B cell (primary cell): ENCODE results near the gene GTF2A1L. TPM values are rescaled to one million over a fixed set of nuclear protein-coding genes. Genes with fewer than 3 reads are reported as not detected.

Experiments used
- ATAC-seq: fragments of 200-7000 bp; cut with Tn5 transposase; one replicate; pipeline ENCODE4 v1.10.0; 2021; ENCODE audit warnings: low read depth, mild to moderate bottlenecking, moderate number of reproducible peaks, moderate library complexity
- CTCF ChIA-PET: fragments of 350-600 bp; sonication (Branson Sonifier 250); formaldehyde crosslinking; loops from one replicate; lab custom pipeline; 2021; ENCODE audit warnings: antibody characterized with exemption, inconsistent platforms; lab: Charles Lee
- POLR2A ChIA-PET: fragments of 350-600 bp; sonication (Branson Sonifier 250); formaldehyde crosslinking; loops from one replicate; lab custom pipeline; 2021; ENCODE audit warnings: antibody characterized with exemption; lab: Charles Lee
- DNase-seq: peaks from one replicate; pipeline ENCODE4 v3.0.0; 2013
- H2AFZ ChIP-seq: 2 replicates; pipeline ENCODE4 v1.6.1; 2012; ENCODE audit warnings: mild to moderate bottlenecking, low read depth, low read length; ENCODE audit not compliant: insufficient read depth, poor library complexity, severe bottlenecking
- H3K27ac ChIP-seq, 2 donors: 1 replicate in 1 of 2; 2 replicates in 1 of 2; pipeline ENCODE4 v1.5.1; 2012 to 2013; ENCODE audit warnings: low read length in 2 of 2, mild to moderate bottlenecking in 2 of 2, moderate library complexity in 1 of 2
- H3K27me3 ChIP-seq, 4 experiments: fragments of 200-600 bp in 1 of 4; sonication (generic) in 1 of 4; replicated peaks in 1 of 4; 1 replicate in 2 of 4; 2 replicates in 2 of 4; pipeline versions ENCODE4 v1.6.1 to v1.7.0; 2013 to 2016; ENCODE audit warnings: low read length in 3 of 4, mild to moderate bottlenecking in 2 of 4, mixed read lengths in 1 of 4, moderate library complexity in 1 of 4; ENCODE audit not compliant: insufficient read depth in 4 of 4, control insufficient read depth in 3 of 4; ENCODE audit errors: control extremely low read depth in 1 of 4
- H3K36me3 ChIP-seq, 2 experiments: replicated peaks in 1 of 2; 1 replicate in 1 of 2; 2 replicates in 1 of 2; pipeline versions ENCODE4 v1.6.1 to v1.7.1; 2013; ENCODE audit warnings: low read length in 1 of 2; ENCODE audit not compliant: insufficient read depth in 2 of 2, control insufficient read depth in 1 of 2; ENCODE audit errors: control extremely low read depth in 1 of 2, extremely low read depth in 1 of 2
- H3K4me1 ChIP-seq, 2 donors: fragments of 200-600 bp in 1 of 2; sonication (generic) in 1 of 2; 1 replicate in 1 of 2; 2 replicates in 1 of 2; pipeline versions ENCODE4 v1.5.1 to v1.6.1; 2013 to 2017; ENCODE audit warnings: low read length in 2 of 2; ENCODE audit not compliant: control insufficient read depth in 2 of 2, insufficient read depth in 2 of 2
- H3K4me2 ChIP-seq: replicated peaks from 2 replicates; pipeline ENCODE3; 2012; ENCODE audit warnings: mild to moderate bottlenecking, low read depth, low read length; ENCODE audit not compliant: poor library complexity, severe bottlenecking
- H3K4me3 ChIP-seq, 5 experiments: fragments of 200-600 bp in 1 of 5; sonication (generic) in 1 of 5; 1 replicate in 3 of 5; 2 replicates in 2 of 5; pipeline versions ENCODE4 v1.5.1 to v1.7.0; 2011 to 2016; ENCODE audit warnings: low read length in 4 of 5, mild to moderate bottlenecking in 4 of 5, low read depth in 2 of 5, control low read depth in 1 of 5, moderate library complexity in 1 of 5; ENCODE audit not compliant: insufficient read depth in 1 of 5; ENCODE audit errors: control extremely low read depth in 1 of 5, extremely low read depth in 1 of 5
- H3K79me2 ChIP-seq: fragments of 200-600 bp; sonication (generic); one replicate; pipeline ENCODE4 v1.6.0; 2016; ENCODE audit warnings: low read length; ENCODE audit not compliant: control insufficient read depth, insufficient read depth
- H3K9ac ChIP-seq: fragments of 200-600 bp; sonication (generic); 2 replicates; pipeline ENCODE4 v1.6.1; 2017; ENCODE audit warnings: mild to moderate bottlenecking, low read length, moderate library complexity
- H3K9me3 ChIP-seq, 3 donors: one replicate each; pipeline versions ENCODE4 v1.6.1 to v1.7.1; 2013; ENCODE audit warnings: low read length in 2 of 3; ENCODE audit not compliant: control insufficient read depth in 2 of 3, insufficient read depth in 1 of 3; ENCODE audit errors: control extremely low read depth in 1 of 3
- H4K20me1 ChIP-seq: 2 replicates; pipeline ENCODE4 v1.6.0; 2012; ENCODE audit warnings: mild to moderate bottlenecking, low read length; ENCODE audit not compliant: insufficient read depth, control insufficient read depth, poor library complexity, severe bottlenecking
- H3K27ac Mint-ChIP-seq: one replicate; pipeline ENCODE4 v1.8.0; 2021; ENCODE audit warnings: mixed read lengths
- H3K27me3 Mint-ChIP-seq: one replicate; pipeline ENCODE4 v1.8.0; 2021; ENCODE audit warnings: mixed read lengths
- H3K4me1 Mint-ChIP-seq: one replicate; pipeline ENCODE4 v1.8.0; 2021; ENCODE audit warnings: mixed read lengths
- H3K4me3 Mint-ChIP-seq: one replicate; pipeline ENCODE4 v1.8.0; 2021; ENCODE audit warnings: mixed read lengths
- H3K9me3 Mint-ChIP-seq: one replicate; pipeline ENCODE4 v1.8.0; 2022; ENCODE audit warnings: mixed read lengths; ENCODE audit not compliant: insufficient read depth
- EZH2 ChIP-seq: IDR thresholded peaks from 2 replicates; pipeline ENCODE4 v1.6.1; 2012; ENCODE audit warnings: borderline replicate concordance, low read depth, mild to moderate bottlenecking, moderate library complexity, low read length; ENCODE audit not compliant: insufficient read depth, poor library complexity, severe bottlenecking
- whole genome bisulfite sequencing: methylation state at CpG from one replicate; pipeline ENCODE4 v1.1.5; 2013; ENCODE audit warnings: missing lambda C conversion rate; ENCODE audit not compliant: insufficient coverage; 5-methylcytosine and 5-hydroxymethylcytosine counted together
- intact Hi-C: fragments of 100-400 bp; cut with micrococcal nuclease; formaldehyde crosslinking; loops from one replicate; pipeline ENCODE4 v1.10.0; 2022
- polyA plus RNA-seq: library from polyadenylated mRNA; depleted of rRNA; stranded (reverse); fragments of >200 nt; gene quantifications from 2 replicates; pipeline ENCODE4 v1.2.3, GENCODE V29; 2012
- total RNA-seq, 2 donors: library from RNA; stranded (reverse); fragments of 120-200 nt in 1 of 2; gene quantifications; 1 replicate in 1 of 2; 2 replicates in 1 of 2; pipeline versions ENCODE4 v1.2.3 to v1.2.4, GENCODE V29; 2013 to 2022
- TF ChIP-seq, protein P1 (sequence below): fragments of 200-600 bp; IDR thresholded peaks from one replicate; pipeline ENCODE4 v1.8.0; 2022; ENCODE audit warnings: antibody characterized with exemption, mild to moderate bottlenecking

Gene GTF2A1L
- total and polyA plus RNA-seq, 2 donors (not counting 1 experiment from before 2014, with no cell fraction given), result not detected

DNA sequence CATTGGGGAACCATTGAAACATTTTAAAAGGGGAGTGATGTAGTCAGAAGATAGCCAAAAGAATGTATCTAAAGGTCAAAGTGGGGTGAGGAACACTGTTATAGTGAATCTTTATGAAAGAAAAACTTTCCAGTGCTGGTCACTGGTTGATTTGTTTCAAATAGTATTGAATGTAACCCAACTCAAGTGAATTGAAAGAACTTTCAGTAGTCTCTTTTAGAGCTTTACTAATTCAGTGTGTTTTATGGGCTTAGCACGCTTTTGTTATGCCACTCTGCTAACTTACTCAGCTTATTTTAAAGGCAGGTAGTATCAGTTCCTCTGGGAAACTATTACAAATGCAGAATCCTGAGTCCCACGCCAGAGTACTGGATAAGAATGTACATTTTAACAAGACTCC, 57.3 kb downstream of the GTF2A1L start:
- Mint-ChIP-seq H3K4me3 (no peak overlapping the region), H3K4me1 (no peaks in the 10 kb centered on the region), H3K9me3 (no peaks in the 10 kb centered on the region), H3K27ac (no peak overlapping the region), H3K27me3 (peaks cover 14% of the 10 kb centered on the region)
- TF ChIP-seq, protein P1, sequence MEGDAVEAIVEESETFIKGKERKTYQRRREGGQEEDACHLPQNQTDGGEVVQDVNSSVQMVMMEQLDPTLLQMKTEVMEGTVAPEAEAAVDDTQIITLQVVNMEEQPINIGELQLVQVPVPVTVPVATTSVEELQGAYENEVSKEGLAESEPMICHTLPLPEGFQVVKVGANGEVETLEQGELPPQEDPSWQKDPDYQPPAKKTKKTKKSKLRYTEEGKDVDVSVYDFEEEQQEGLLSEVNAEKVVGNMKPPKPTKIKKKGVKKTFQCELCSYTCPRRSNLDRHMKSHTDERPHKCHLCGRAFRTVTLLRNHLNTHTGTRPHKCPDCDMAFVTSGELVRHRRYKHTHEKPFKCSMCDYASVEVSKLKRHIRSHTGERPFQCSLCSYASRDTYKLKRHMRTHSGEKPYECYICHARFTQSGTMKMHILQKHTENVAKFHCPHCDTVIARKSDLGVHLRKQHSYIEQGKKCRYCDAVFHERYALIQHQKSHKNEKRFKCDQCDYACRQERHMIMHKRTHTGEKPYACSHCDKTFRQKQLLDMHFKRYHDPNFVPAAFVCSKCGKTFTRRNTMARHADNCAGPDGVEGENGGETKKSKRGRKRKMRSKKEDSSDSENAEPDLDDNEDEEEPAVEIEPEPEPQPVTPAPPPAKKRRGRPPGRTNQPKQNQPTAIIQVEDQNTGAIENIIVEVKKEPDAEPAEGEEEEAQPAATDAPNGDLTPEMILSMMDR, result no peak
- no peak for TF ChIP-seq EZH2
- no peaks in the 10 kb centered on the region for H3K79me2 ChIP-seq
- DNase-seq (no peak), ATAC-seq (no peak)
- ChIA-PET CTCF (no interaction called here), POLR2A (no interaction called here)
- no peaks in the 10 kb centered on the region for H3K4me1 ChIP-seq
- no peaks in the 10 kb centered on the region for H4K20me1 ChIP-seq
- H3K9me3 ChIP-seq, result peaks cover 0 to 1% (median 0%) of the 10 kb centered on the region in 3 donors
- intact Hi-C loops, result no loop called here
- no peak overlapping the region for H3K4me2 ChIP-seq
- H3K36me3 ChIP-seq, result no peaks in the 10 kb centered on the region
- no peak overlapping the region for H2AFZ ChIP-seq
- H3K4me3 ChIP-seq, result no peak overlapping the region
- peaks cover 0 to 4% (median 0%) of the 10 kb centered on the region in 4 experiments for H3K27me3 ChIP-seq
- H3K27ac ChIP-seq, result no peak overlapping the region
- no peak overlapping the region for H3K9ac ChIP-seq
- no CpG with 5 or more reads among the region's 2 CpGs for WGBS

DNA sequence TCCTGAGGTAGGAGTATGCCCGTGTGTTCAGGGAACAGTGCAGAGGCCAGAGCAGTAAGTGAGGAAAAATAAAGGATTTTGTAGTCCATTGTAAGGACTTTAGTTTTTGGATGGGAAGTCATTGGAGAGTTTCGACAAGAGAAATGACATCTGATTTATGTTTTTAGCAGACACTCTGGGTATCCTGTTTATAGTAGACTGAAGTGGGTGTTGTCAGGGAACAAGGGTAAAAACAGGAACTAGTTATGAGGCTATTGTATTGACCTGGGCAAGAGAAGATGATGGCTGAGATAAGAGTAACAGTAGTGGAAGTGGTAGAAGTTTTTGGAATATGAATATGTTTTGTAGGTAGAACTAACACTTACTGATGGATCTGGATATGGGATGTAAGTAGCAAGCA, 59.8 kb downstream of the GTF2A1L start:
- CTCF ChIA-PET, result no interaction called here
- ATAC-seq, result no peak

More for the DNA sequence above, 59.8 kb downstream of the GTF2A1L start:
- 48% methylated on average over 2 of the region's 2 CpGs for WGBS
- Mint-ChIP-seq H3K4me1 (no peaks in the 10 kb centered on the region), H3K9me3 (no peaks in the 10 kb centered on the region), H3K27me3 (peaks cover 14% of the 10 kb centered on the region), H3K4me3 (no peak overlapping the region), H3K27ac (no peak overlapping the region)
- Histone ChIP-seq H3K4me1 (no peaks in the 10 kb centered on the region), H3K9me3 (no peaks in the 10 kb centered on the region), H3K4me2 (no peak overlapping the region), H4K20me1 (no peaks in the 10 kb centered on the region), H3K79me2 (no peaks in the 10 kb centered on the region), H3K27me3 (peaks cover 0 to 10% (median 0%) of the 10 kb centered on the region in 4 experiments), H3K4me3 (no peak overlapping the region), H3K9ac (no peak overlapping the region), H2AFZ (no peak overlapping the region), H3K27ac (no peak overlapping the region), H3K36me3 (no peaks in the 10 kb centered on the region)
- no peak for TF ChIP-seq EZH2
- POLR2A ChIA-PET, result no interaction called here
- intact Hi-C loops, result no loop called here
- DNase-seq, result no peak
